Right lobe of liver (tissue), 6 donors: ENCODE measurements around the gene EIPR1. TPM values are rescaled to one million over a fixed set of nuclear protein-coding genes. Genes with fewer than 3 reads are reported as not detected.

Experiments used
- ATAC-seq, 4 donors: fragments of 200-7000 bp; cut with Tn5 transposase; one replicate each; pipeline ENCODE4 v1.9.1; 2020; ENCODE audit warnings: mild to moderate bottlenecking in 4 of 4, moderate library complexity in 4 of 4
- DNase-seq, 3 donors: peaks; one replicate each; pipeline ENCODE4 v3.0.0-alpha.2; 2020
- H3K27ac ChIP-seq, 3 donors: fragments of 200-600 bp; one replicate each; pipeline ENCODE4 v1.8.0; 2022
- H3K27me3 ChIP-seq, 2 donors: fragments of 200-600 bp; one replicate each; pipeline ENCODE4 v1.8.0; 2022
- H3K36me3 ChIP-seq, 4 donors: fragments of 200-600 bp; sonication (generic) in 1 of 4; one replicate each; pipeline versions ENCODE4 v1.5.1 to v1.8.0; 2017 to 2022; ENCODE audit warnings: control low read depth in 1 of 4
- H3K4me1 ChIP-seq, 4 donors: fragments of 200-600 bp; sonication (generic) in 1 of 4; one replicate each; pipeline versions ENCODE4 v1.5.1 to v1.8.0; 2017 to 2022; ENCODE audit warnings: control low read depth in 1 of 4
- H3K4me3 ChIP-seq, 3 donors: fragments of 200-600 bp; one replicate each; pipeline ENCODE4 v1.8.0; 2022
- H3K9me3 ChIP-seq, 4 donors: fragments of 200-600 bp; sonication (generic) in 1 of 4; one replicate each; pipeline versions ENCODE4 v1.5.1 to v1.8.0; 2017 to 2022; ENCODE audit warnings: control low read depth in 1 of 4
- POLR2A ChIP-seq: fragments of 450-650 bp; IDR thresholded peaks from one replicate; pipeline ENCODE4 v1.6.1; 2017; ENCODE audit warnings: antibody characterized with exemption, mild to moderate bottlenecking
- WGBS: methylation state at CpG from one replicate; pipeline ENCODE4 v1.1.6; 2018; ENCODE audit warnings: low coverage, low lambda C conversion rate; ENCODE audit not compliant: insufficient coverage; ENCODE audit errors: missing lambda C conversion rate; 5-methylcytosine and 5-hydroxymethylcytosine counted together
- intact Hi-C, 2 donors: fragments of 100-400 bp; cut with DNase I; formaldehyde crosslinking; loops; one replicate each; pipeline versions ENCODE4 v1.11.2 to v1.14.1; 2022
- total RNA-seq, 6 experiments: library from RNA; depleted of rRNA in 2 of 6; stranded (reverse); fragments of >200 nt in 2 of 6; fragmentation: NEBNext Ultra II Directional in 3 of 6; extraction: Animal tissue kit (Norgen Biotek cat#: 25700) in 3 of 6; gene quantifications; one replicate each; pipeline versions ENCODE4 v1.1.0 to v1.2.4, GENCODE V29; 2016 to 2023
- TF ChIP-seq, protein P1 (sequence below), 4 donors: fragments of 200-600 bp in 3 of 4; fragments of 450-650 bp in 1 of 4; IDR thresholded peaks; one replicate each; pipeline versions ENCODE4 v1.5.1 to v1.8.0; 2016 to 2022; ENCODE audit warnings: antibody characterized with exemption in 4 of 4, mild to moderate bottlenecking in 2 of 4
- donor health status: DM: no; HTN: yes; CAD: no.
- donor health status: DM: no; HTN: no; CAD: no.
- donor health status: DM: no; HTN: no; CAD: no.
- donor health status: DM: no; HTN: yes; CAD: no.
- donor health status: DM: no; HTN: yes; CAD: no.

The EIPR1 gene
- total RNA-seq, 6 experiments from 2014 or later: 6.8 to 40.6 (median 11.6) TPM

DNA sequence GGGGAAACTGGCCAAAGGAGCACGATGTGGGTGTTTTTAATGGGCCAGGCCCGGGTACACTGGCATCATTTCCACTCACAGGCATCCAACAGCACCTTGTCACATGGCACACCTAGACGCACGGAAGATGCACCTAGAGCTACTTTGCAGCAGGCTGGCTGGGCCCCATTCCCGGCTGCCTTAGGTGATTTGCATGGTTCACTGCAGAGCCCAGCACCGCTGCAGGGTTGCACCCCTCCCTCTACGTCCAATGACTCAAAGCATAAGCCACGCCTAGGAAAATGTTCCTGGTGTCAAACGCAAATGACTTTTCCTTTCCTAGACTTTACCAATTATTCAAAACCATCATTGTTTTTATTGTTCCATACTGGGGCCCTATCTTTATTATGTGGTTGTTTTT lies 222.9 kb downstream of the EIPR1 start:
- TF ChIP-seq, protein P1, sequence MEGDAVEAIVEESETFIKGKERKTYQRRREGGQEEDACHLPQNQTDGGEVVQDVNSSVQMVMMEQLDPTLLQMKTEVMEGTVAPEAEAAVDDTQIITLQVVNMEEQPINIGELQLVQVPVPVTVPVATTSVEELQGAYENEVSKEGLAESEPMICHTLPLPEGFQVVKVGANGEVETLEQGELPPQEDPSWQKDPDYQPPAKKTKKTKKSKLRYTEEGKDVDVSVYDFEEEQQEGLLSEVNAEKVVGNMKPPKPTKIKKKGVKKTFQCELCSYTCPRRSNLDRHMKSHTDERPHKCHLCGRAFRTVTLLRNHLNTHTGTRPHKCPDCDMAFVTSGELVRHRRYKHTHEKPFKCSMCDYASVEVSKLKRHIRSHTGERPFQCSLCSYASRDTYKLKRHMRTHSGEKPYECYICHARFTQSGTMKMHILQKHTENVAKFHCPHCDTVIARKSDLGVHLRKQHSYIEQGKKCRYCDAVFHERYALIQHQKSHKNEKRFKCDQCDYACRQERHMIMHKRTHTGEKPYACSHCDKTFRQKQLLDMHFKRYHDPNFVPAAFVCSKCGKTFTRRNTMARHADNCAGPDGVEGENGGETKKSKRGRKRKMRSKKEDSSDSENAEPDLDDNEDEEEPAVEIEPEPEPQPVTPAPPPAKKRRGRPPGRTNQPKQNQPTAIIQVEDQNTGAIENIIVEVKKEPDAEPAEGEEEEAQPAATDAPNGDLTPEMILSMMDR (IDR thresholded peaks at IDR 0.05): no peak
- TF ChIP-seq POLR2A: no peak
- H3K9me3 ChIP-seq: no peaks in the 10 kb centered on the region
- H3K4me3 ChIP-seq: no peak overlapping the region
- no peak overlapping the region for H3K27ac ChIP-seq
- DNase-seq: no peak
- H3K4me1 ChIP-seq: no peaks in the 10 kb centered on the region
- no peak for ATAC-seq
- WGBS: 93% methylated on average over 3 of the region's 9 CpGs
- no peaks in the 10 kb centered on the region for H3K27me3 ChIP-seq
- no peaks in the 10 kb centered on the region for H3K36me3 ChIP-seq
- intact Hi-C loops: no loop called here

DNA sequence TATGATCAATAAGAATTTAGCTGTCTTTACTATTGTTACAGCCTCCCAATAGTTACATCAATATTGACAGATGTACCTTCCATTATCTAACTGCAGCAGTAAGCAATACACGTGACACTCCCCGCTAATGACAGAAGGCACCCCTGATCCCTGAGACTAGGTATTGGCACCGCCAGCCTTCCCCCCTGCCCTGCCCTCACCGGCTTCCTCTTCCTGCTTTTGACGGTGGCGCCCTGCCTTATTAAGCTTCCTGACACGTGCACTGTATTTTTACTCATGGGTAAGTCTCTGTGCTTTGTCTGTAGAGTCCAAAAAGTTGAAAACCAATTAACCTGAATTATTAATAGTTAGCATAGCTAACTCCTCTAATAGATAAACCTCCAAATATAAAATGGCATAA lies 223.5 kb downstream of the EIPR1 start:
- intact Hi-C loops: no loop called here
- no peak overlapping the region for H3K4me3 ChIP-seq
- no peaks in the 10 kb centered on the region for H3K4me1 ChIP-seq
- no peaks in the 10 kb centered on the region for H3K9me3 ChIP-seq
- H3K27me3 ChIP-seq: no peaks in the 10 kb centered on the region
- DNase-seq (no peak), ATAC-seq (no peak)
- H3K36me3 ChIP-seq: no peaks in the 10 kb centered on the region
- TF ChIP-seq, protein P1 (IDR thresholded peaks at IDR 0.05): no peak
- no peak for TF ChIP-seq POLR2A
- WGBS: 81% methylated on average over 7 of the region's 7 CpGs
- H3K27ac ChIP-seq: no peak overlapping the region

DNA sequence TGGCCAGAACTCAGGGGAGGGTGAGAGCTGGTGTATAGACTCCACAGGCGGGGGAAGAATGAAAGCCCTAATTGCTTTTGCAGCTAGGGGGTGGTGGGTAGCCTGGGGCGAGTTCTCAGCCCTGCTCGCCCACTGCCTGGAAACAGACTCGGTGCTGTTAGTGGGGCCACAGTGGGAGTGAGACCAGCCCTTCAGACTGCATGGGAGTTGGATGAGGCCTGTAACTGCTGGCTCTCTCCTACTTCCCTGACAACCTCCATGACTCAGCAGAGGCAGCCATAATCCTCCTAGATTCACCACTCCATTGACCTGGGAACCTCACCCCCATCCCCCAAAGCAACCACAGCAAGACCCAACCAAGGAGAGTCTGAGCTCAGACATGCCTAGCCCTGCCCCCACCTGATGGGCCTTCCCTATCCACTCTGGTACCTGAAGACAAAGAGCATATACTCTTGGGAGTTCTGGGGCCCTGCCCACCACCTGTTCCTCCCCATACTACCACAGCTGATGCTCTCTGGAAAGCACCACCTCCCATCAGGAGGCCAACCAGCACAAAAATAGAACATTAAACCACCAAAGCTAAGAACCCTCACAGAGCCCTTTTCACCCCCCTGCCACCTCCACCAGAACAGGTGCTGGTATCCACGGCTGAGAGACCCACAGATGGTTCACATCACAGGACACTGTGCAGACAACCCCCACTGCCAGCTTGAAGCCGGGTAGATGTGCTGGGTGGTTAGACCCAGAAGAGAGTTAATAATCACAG lies 226.3 kb downstream of the EIPR1 start:
- ATAC-seq (no peak), DNase-seq (no peak)
- 93% methylated on average over 2 of the region's 6 CpGs for WGBS
- Histone ChIP-seq H3K36me3 (no peaks in the 10 kb centered on the region), H3K27ac (no peak overlapping the region), H3K4me3 (no peak overlapping the region), H3K9me3 (no peaks in the 10 kb centered on the region), H3K4me1 (no peaks in the 10 kb centered on the region), H3K27me3 (no peaks in the 10 kb centered on the region)
- TF ChIP-seq, protein P1 (IDR thresholded peaks at IDR 0.05): no peak
- TF ChIP-seq POLR2A: no peak
- intact Hi-C loops: no loop called here

DNA sequence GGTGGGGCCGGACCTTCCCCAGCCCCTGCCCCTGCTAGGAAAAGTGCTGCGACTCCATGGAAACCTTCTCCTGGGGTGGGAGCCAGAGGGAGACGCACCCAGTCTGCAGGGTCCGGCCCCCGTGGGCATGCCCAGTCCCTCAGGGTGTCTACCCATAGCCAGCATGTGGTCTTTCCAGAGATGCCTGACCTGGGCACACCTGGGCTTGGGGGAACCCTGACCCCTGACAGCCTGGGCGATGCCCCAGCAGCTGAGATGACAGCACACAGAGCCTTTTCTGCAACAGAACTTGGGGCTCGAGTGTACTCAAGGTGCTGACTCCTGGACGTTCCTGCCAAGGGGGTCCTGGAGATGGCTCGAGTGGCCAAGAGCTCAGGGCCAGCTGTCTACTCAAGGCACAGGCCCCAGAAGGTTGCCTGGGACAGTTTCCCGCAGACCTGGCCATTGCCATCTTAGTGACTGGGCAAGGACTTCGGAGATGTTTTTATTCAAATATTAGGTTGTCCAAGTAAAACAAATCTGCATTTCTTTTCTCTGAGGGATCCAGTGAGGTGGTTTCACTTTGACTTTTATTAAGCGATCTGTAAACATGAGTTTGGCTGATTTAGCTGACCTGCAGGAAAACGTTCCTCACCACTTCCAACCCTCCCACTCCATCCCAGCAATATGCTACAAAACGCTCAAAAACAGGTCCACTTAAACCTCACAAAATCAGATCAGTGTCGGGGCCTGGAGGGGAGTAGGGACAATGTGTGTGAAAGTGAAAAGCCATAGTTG lies 228.0 kb downstream of the EIPR1 start:
- Histone ChIP-seq H3K4me1 (no peaks in the 10 kb centered on the region), H3K27me3 (no peaks in the 10 kb centered on the region), H3K27ac (no peak overlapping the region), H3K4me3 (no peak overlapping the region), H3K36me3 (no peaks in the 10 kb centered on the region), H3K9me3 (no peaks in the 10 kb centered on the region)
- intact Hi-C loops: no loop called here
- ATAC-seq (no peak), DNase-seq (no peak)
- WGBS: 72% methylated on average over 6 of the region's 15 CpGs
- TF ChIP-seq POLR2A: no peak
- TF ChIP-seq, protein P1 (IDR thresholded peaks at IDR 0.05): no peak
